H9 (cell line): Measurements from ENCODE around the gene BTBD8. TPM values are rescaled to one million over a fixed set of nuclear protein-coding genes. Genes with fewer than 3 reads are reported as not detected.

Source experiments
- DNase-seq: peaks from one replicate; pipeline ENCODE4 v3.0.0-alpha.2; 2017
- H2AFZ ChIP-seq: one replicate; pipeline ENCODE4 v1.6.1; 2013; ENCODE audit warnings: mild to moderate bottlenecking, low read length, control low read depth, moderate library complexity
- H2AK5ac ChIP-seq: 2 replicates; pipeline ENCODE4 v1.6.1; 2013; ENCODE audit warnings: low read length, control low read depth, mixed read lengths; ENCODE audit not compliant: insufficient read length
- H2BK120ac ChIP-seq: one replicate; pipeline ENCODE4 v1.6.1; 2013; ENCODE audit warnings: low read depth, mild to moderate bottlenecking, low read length, control low read depth, inconsistent platforms; ENCODE audit not compliant: poor library complexity, severe bottlenecking
- H2BK12ac ChIP-seq: 2 replicates; pipeline ENCODE4 v1.6.1; 2013; ENCODE audit warnings: low read length, control low read depth, mixed read lengths, low read depth; ENCODE audit not compliant: insufficient read length
- H2BK15ac ChIP-seq: 2 replicates; pipeline ENCODE4 v1.6.1; 2013; ENCODE audit warnings: low read depth, low read length, control low read depth
- H2BK20ac ChIP-seq: one replicate; pipeline ENCODE4 v1.6.1; 2013; ENCODE audit warnings: low read depth, mild to moderate bottlenecking, low read length, control low read depth, inconsistent platforms; ENCODE audit not compliant: poor library complexity, severe bottlenecking
- H2BK5ac ChIP-seq: 2 replicates; pipeline ENCODE4 v1.6.1; 2013; ENCODE audit warnings: low read length, control low read depth, mixed read lengths; ENCODE audit not compliant: insufficient read length
- H3K14ac ChIP-seq: 2 replicates; pipeline ENCODE4 v1.6.1; 2013; ENCODE audit warnings: low read length, control low read depth; ENCODE audit not compliant: insufficient read depth
- H3K18ac ChIP-seq: 2 replicates; pipeline ENCODE4 v1.6.1; 2013; ENCODE audit warnings: low read depth, mild to moderate bottlenecking, mixed read lengths, low read length, control low read depth; ENCODE audit not compliant: insufficient read length
- H3K23ac ChIP-seq: 2 replicates; pipeline ENCODE4 v1.6.1; 2013; ENCODE audit warnings: low read length, control low read depth, mixed read lengths, low read depth; ENCODE audit not compliant: insufficient read length
- H3K23me2 ChIP-seq: 2 replicates; pipeline ENCODE4 v1.6.1; 2013; ENCODE audit warnings: low read depth, mild to moderate bottlenecking, mixed read lengths, low read length, control low read depth; ENCODE audit not compliant: insufficient read length, poor library complexity, severe bottlenecking
- H3K27ac ChIP-seq: 2 replicates; pipeline ENCODE4 v1.5.1; 2013; ENCODE audit warnings: low read length, control low read depth, mixed read lengths, low read depth; ENCODE audit not compliant: insufficient read length
- H3K27me3 ChIP-seq: 2 replicates; pipeline ENCODE4 v1.6.1; 2013; ENCODE audit warnings: low read length, control low read depth, inconsistent platforms; ENCODE audit not compliant: insufficient read depth
- H3K4ac ChIP-seq: 2 replicates; pipeline ENCODE4 v1.6.1; 2013; ENCODE audit warnings: low read depth, mild to moderate bottlenecking, control low read depth, inconsistent platforms, low read length, moderate library complexity
- H3K4me1 ChIP-seq: 2 replicates; pipeline ENCODE4 v1.6.1; 2013; ENCODE audit warnings: low read length, control low read depth, inconsistent platforms; ENCODE audit not compliant: insufficient read depth
- H3K4me2 ChIP-seq: 2 replicates; pipeline ENCODE4 v1.6.1; 2013; ENCODE audit warnings: low read length, control low read depth, mixed read lengths; ENCODE audit not compliant: insufficient read length, insufficient read depth
- H3K56ac ChIP-seq: 2 replicates; pipeline ENCODE4 v1.6.1; 2013; ENCODE audit warnings: low read depth, mild to moderate bottlenecking, mixed read lengths, low read length, control low read depth; ENCODE audit not compliant: insufficient read length
- H3K79me1 ChIP-seq: 2 replicates; pipeline ENCODE4 v1.6.1; 2013; ENCODE audit warnings: low read depth, mild to moderate bottlenecking, moderate library complexity, low read length, control low read depth, inconsistent platforms; ENCODE audit not compliant: insufficient read depth, poor library complexity, severe bottlenecking
- H3K79me2 ChIP-seq: 2 replicates; pipeline ENCODE4 v1.6.1; 2013; ENCODE audit warnings: low read length, control low read depth, inconsistent platforms; ENCODE audit not compliant: insufficient read depth
- H3K9ac ChIP-seq: 2 replicates; pipeline ENCODE4 v1.6.1; 2013; ENCODE audit warnings: low read length, control low read depth, mixed read lengths; ENCODE audit not compliant: insufficient read length; ENCODE audit errors: extremely low read depth
- H3K9me3 ChIP-seq: one replicate; pipeline ENCODE4 v1.6.1; 2013; ENCODE audit warnings: low read depth, low read length, inconsistent platforms; ENCODE audit not compliant: control insufficient read depth
- H3T11ph ChIP-seq: one replicate; pipeline ENCODE4 v1.6.1; 2013; ENCODE audit warnings: mild to moderate bottlenecking, low read length, control low read depth, inconsistent platforms
- H4K20me1 ChIP-seq: one replicate; pipeline ENCODE4 v1.6.1; 2013; ENCODE audit not compliant: control insufficient read depth, insufficient read length, insufficient read depth
- H4K5ac ChIP-seq: 2 replicates; pipeline ENCODE4 v1.6.1; 2013; ENCODE audit warnings: low read depth, mild to moderate bottlenecking, mixed read lengths, low read length, control low read depth; ENCODE audit not compliant: insufficient read length
- H4K8ac ChIP-seq: replicated peaks from 2 replicates; pipeline ENCODE4 v1.6.1; 2013; ENCODE audit warnings: low read length, control low read depth, mixed read lengths, low read depth; ENCODE audit not compliant: insufficient read length
- H4K91ac ChIP-seq: 2 replicates; pipeline ENCODE4 v1.6.1; 2013; ENCODE audit warnings: low read depth, mild to moderate bottlenecking, moderate library complexity, mixed read lengths, low read length, control low read depth; ENCODE audit not compliant: insufficient read length
- H3K27ac Mint-ChIP-seq, 3 experiments: 2 replicates in 2 of 3; 3 replicates in 1 of 3; pipeline ENCODE4 v1.8.0; 2020 to 2021; ENCODE audit warnings: mixed read lengths in 3 of 3, mild to moderate bottlenecking in 1 of 3, moderate library complexity in 1 of 3
- H3K27me3 Mint-ChIP-seq: 2 replicates; pipeline ENCODE4 v1.8.0; 2021; ENCODE audit warnings: low read depth, mild to moderate bottlenecking, moderate library complexity, mixed read lengths
- H3K36me3 Mint-ChIP-seq, 3 experiments: 2 replicates in 2 of 3; 3 replicates in 1 of 3; pipeline ENCODE4 v1.8.0; 2020 to 2021; ENCODE audit warnings: low read depth in 3 of 3, mixed read lengths in 3 of 3; ENCODE audit not compliant: insufficient read depth in 1 of 3
- H3K4me1 Mint-ChIP-seq, 2 experiments: 2 replicates each; pipeline ENCODE4 v1.8.0; 2020; ENCODE audit warnings: mixed read lengths in 2 of 2
- H3K4me3 Mint-ChIP-seq, 2 experiments: 2 replicates in 1 of 2; 3 replicates in 1 of 2; pipeline ENCODE4 v1.8.0; 2020 to 2021; ENCODE audit warnings: mild to moderate bottlenecking in 2 of 2, mixed read lengths in 2 of 2, moderate library complexity in 1 of 2
- H3K9me3 Mint-ChIP-seq, 2 experiments: 2 replicates in 1 of 2; 3 replicates in 1 of 2; pipeline ENCODE4 v1.8.0; 2020; ENCODE audit warnings: mild to moderate bottlenecking in 2 of 2, mixed read lengths in 2 of 2, moderate library complexity in 1 of 2
- CTCF ChIP-seq: fragments of 200-600 bp; sonication (generic); conservative IDR thresholded peaks from 3 replicates; pipeline ENCODE4 v1.8.0; 2021; ENCODE audit warnings: antibody characterized with exemption, mild to moderate bottlenecking
- WGBS: extraction: QIAGEN DNeasy Blood & Tissue Kit; methylation state at CpG from one replicate; pipeline ENCODE4 v1.1.7; 2013; ENCODE audit warnings: missing lambda C conversion rate, low lambda C conversion rate, mixed read lengths; ENCODE audit not compliant: insufficient read length; ENCODE audit errors: extremely low coverage; 5-methylcytosine and 5-hydroxymethylcytosine counted together
- total RNA-seq: library from RNA; stranded (reverse); gene quantifications from 2 replicates; pipeline ENCODE4 v1.2.1, GENCODE V29; 2021

BTBD8 gene
- total RNA-seq, 1 experiment from 2014 or later, result 1.4 TPM

- no peak for TF ChIP-seq CTCF
- H3K27me3 ChIP-seq, result no peaks in the 10 kb centered on the region; the same call in 1 of the 2 replicates
- no peak overlapping the region for H2BK120ac ChIP-seq
- H3K4me1 Mint-ChIP-seq, result peaks cover 12 to 14% of the 10 kb centered on the region in 2 experiments
- H3K23me2 ChIP-seq, result peaks cover 11% of the 10 kb centered on the region
- no peak overlapping the region for H2BK15ac ChIP-seq
- peaks cover 4 to 10% (median 9%) of the 10 kb centered on the region in 3 experiments; a peak in 6 of 7 replicates for H3K36me3 Mint-ChIP-seq
- no peak for DNase-seq
- H3K4me2 ChIP-seq, result no peak overlapping the region
- no peak overlapping the region for H2AK5ac ChIP-seq
- no peaks in the 10 kb centered on the region for H3K79me1 ChIP-seq
- H4K20me1 ChIP-seq, result no peaks in the 10 kb centered on the region
- H3K27me3 Mint-ChIP-seq, result peaks cover 18% of the 10 kb centered on the region
- H2BK20ac ChIP-seq, result no peak overlapping the region
- no peaks in the 10 kb centered on the region for H3K79me2 ChIP-seq
- no peak overlapping the region for H3K4me3 Mint-ChIP-seq
- no peak overlapping the region for H4K5ac ChIP-seq
- no peak overlapping the region for H3K18ac ChIP-seq
- WGBS, result no CpG with 5 or more reads among the region's 6 CpGs
- H4K8ac ChIP-seq, result no peak overlapping the region
- no peaks in the 10 kb centered on the region; the same call in 1 of the 2 replicates for H3K4me1 ChIP-seq
- H3T11ph ChIP-seq, result no peak overlapping the region
- H4K91ac ChIP-seq, result no peak overlapping the region
- peaks cover 9% of the 10 kb centered on the region in 2 experiments; a peak in 4 of 5 replicates for H3K9me3 Mint-ChIP-seq
- H2BK12ac ChIP-seq, result no peak overlapping the region
- H3K27ac Mint-ChIP-seq, result no peak overlapping the region
- no peak overlapping the region for H3K4ac ChIP-seq
- no peak overlapping the region for H2BK5ac ChIP-seq
- H3K56ac ChIP-seq, result no peak overlapping the region
- no peak overlapping the region for H3K14ac ChIP-seq
- H3K9ac ChIP-seq, result no peak overlapping the region
- H3K9me3 ChIP-seq, result no peaks in the 10 kb centered on the region
- no peak overlapping the region for H2AFZ ChIP-seq
- no peak overlapping the region for H3K23ac ChIP-seq
- no peak overlapping the region for H3K27ac ChIP-seq
These were observed 48.6 kb upstream of the BTBD8 start for GRCh38 chr1:92031281-92032110.
